GM19463 (cell line): ENCODE results near the gene PODXL2.
"Not testable (repeated sequence)": the region's sequence is repeated elsewhere in the genome, so short reads cannot be mapped to it uniquely, and the experiment has no call there.

Experiments
- ATAC-seq: cut with Tn5 transposase; IDR thresholded peaks from one replicate; pipeline ENCODE4 v1.9.1; 2021; ENCODE audit warnings: mild to moderate bottlenecking, moderate library complexity; ENCODE audit not compliant: unreplicated experiment

PODXL2 gene

GRCh38 chr3:127674101-127674721 is 45.2 kb downstream of the PODXL2 start:
- ATAC-seq: no peak

- no peak for ATAC-seq
These were observed 45.8 kb downstream of the PODXL2 start for GRCh38 chr3:127674790-127675189.

GRCh38 chr3:127675651-127676391 is 46.8 kb downstream of the PODXL2 start:
- no peak for ATAC-seq

- ATAC-seq: no peak
These were observed 47.5 kb downstream of the PODXL2 start for GRCh38 chr3:127676456-127676855.

GRCh38 chr3:127676921-127677351 is 48.0 kb downstream of the PODXL2 start:
- no peak for ATAC-seq

- no peak for ATAC-seq
These were observed 48.7 kb downstream of the PODXL2 start for GRCh38 chr3:127677541-127678314.

GRCh38 chr3:127678315-127678599 is 49.3 kb downstream of the PODXL2 start:
- no peak for ATAC-seq

- no peak for ATAC-seq
These were observed 49.9 kb downstream of the PODXL2 start for GRCh38 chr3:127678611-127679533.

- ATAC-seq: no peak
These were observed 50.7 kb downstream of the PODXL2 start for GRCh38 chr3:127679534-127680145.

GRCh38 chr3:127680146-127680661 is 51.2 kb downstream of the PODXL2 start:
- no peak for ATAC-seq

GRCh38 chr3:127680798-127681221 is 51.8 kb downstream of the PODXL2 start:
- ATAC-seq: no peak

- not testable (repeated sequence) for ATAC-seq
These were observed 53.2 kb downstream of the PODXL2 start for GRCh38 chr3:127682175-127682554.

- no peak for ATAC-seq
These were observed 53.6 kb downstream of the PODXL2 start for GRCh38 chr3:127682561-127682960.

GRCh38 chr3:127684871-127685707 is 56.1 kb downstream of the PODXL2 start:
- no peak for ATAC-seq

GRCh38 chr3:127685708-127686511 is 56.9 kb downstream of the PODXL2 start:
- ATAC-seq: no peak

- no peak for ATAC-seq
These were observed 57.5 kb downstream of the PODXL2 start for GRCh38 chr3:127686512-127686894.

GRCh38 chr3:127687228-127687737 is 58.3 kb downstream of the PODXL2 start:
- no peak for ATAC-seq

GRCh38 chr3:127688022-127688415 is 59.0 kb downstream of the PODXL2 start:
- no peak for ATAC-seq
